ENCODE data around the gene PKP1.

DNA sequence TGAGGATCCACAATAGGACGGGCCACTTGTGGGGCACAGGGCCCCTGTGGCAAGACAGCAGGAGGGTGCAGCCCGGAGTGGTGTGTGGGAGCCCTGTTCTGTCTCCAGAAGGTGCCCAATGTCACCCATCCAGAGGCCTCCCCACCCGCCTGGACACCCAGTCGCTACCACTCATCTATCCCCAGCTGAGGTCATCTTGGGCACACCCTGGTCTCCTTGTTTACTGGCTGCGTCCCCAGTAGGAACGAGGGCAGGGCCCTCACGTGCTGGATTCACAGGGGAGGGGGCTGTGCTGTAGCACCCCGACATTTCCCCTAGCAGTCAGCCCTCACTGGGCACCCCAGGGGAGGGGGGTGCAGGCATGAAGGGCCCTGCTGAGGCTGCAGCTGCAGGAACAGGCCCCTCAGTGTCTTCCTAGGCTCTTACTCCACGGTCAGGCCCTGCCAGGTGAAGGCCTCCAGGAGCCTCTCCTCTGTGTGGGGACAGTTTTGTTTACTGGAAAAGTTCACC is 96.5 kb downstream of the PKP1 start:
- TF ChIP-seq POLR2A (IDR thresholded peaks at IDR 0.05) (no peak), CTCF (IDR thresholded peaks at IDR 0.05) (no peak)
